HG02943 (cell line): ENCODE data around the gene PCDHGA3.
"Not testable (repeated sequence)": the region's sequence is repeated elsewhere in the genome, so short reads cannot be mapped to it uniquely, and the experiment has no call there.

ENCODE experiments used
- ATAC-seq: cut with Tn5 transposase; IDR thresholded peaks from one replicate; pipeline ENCODE4 v1.9.1; 2021; ENCODE audit warnings: mild to moderate bottlenecking, low read depth, moderate library complexity; ENCODE audit not compliant: unreplicated experiment

PCDHGA3 gene

DNA sequence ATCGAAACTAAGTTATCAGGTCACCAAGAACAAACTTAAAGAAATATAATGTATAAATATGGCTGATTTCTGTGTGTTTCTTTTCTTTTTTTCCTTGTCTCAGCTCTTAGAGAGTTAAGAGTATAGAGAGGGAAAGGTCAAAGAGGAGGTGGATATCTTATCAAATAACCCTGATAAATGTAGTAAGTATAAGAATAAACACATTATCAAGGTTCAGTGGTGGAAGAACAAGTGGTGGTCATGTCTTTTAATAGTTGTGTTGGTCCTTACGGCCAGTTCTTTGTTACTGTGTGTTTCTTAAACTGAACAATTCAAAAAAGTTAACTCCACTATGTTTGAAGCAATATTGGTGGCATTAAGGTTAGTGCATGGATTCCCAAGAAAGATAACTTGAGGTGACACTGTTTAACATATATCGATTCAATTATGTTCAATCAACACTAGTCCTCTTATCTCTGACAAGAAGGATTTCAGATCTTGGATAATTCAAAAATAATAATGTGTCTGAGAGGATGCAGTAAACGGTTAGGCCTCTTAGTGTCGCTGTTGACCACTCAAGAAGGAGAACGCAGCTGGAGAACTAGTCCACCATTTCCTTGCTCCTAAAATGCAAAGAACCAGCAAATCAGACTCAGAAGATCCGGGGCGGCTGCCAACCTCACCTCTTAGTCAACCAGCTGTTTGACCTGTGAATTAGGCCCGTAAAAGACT lies at the start of gene PCDHGA3:
Gene PCDHGA3, plus strand, starts transcription at position 588 of the 711 bp plus-strand sequence. CDS start 205 bp downstream, outside the sequence.
- no peak for ATAC-seq

DNA sequence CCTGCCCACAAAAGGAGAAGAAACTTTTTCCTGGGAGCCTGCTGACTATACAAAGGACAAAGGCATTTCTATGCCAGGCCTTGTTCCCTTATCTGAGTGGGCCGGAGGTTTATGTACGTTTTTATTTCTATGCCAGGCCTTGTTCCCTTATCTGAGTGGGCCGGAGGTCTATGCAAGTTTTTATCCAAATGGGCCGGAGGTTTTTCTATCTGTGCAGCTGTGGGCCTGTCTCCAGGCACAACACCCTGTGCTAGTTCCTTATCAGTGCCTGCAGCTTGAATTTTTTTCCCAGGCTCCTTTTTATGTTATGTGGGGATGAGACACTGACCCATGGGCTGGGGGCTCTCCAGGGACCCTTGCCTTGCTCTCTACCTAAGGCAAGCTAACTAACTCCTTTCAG lies 45.3 kb upstream of the PCDHGA3 start:
- ATAC-seq: no peak

DNA sequence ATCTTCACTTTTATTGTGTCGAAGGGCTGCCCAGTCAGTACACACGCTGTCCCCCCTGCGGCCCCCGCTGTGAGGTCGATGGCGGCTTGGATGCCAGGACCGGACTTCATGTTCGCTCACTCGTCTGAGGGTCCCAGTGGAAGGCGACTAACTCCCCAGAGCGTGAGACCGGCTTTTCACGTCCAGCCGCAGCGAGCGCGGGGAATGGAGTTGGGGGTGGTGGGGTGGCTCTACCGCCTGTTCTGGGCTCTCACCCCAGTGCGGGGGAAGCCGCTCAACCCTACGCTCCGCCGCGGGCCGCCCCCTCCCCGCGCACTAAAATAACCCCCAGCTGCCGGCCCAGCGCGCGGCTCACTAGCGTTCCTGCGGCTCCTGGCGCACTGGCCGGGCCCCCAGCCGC lies 39.9 kb upstream of the PCDHGA3 start, which contains the start of gene SLC25A2:
Gene SLC25A2, minus strand, starts transcription at position 294 of the 400 bp plus-strand sequence. Its CDS starts 184 bp downstream, at position 110.
- ATAC-seq: no peak

- no peak for ATAC-seq
These were observed 37.0 kb upstream of the PCDHGA3 start for GRCh38 chr5:141306630-141307029.

- no peak for ATAC-seq
These were observed 29.9 kb upstream of the PCDHGA3 start for GRCh38 chr5:141313711-141314110.

DNA sequence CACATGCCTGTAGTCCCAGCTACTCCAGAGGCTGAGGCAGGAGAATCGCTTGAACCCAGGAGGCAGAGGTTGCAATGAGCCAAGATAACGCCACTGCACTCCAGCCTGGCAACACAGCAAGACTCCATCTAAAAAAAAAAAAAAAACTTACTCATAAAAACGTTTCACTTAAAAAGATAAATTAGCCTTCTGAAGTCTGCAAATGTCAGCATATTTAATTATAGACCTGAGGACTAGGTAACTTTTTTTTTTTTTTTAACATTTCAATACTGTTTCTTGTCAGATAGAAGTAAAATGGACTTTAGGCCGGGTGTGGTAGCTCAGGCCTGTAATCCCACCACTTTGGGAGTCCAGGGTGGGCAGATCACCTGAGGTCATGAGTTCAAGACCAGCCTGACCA lies 26.7 kb upstream of the PCDHGA3 start:
- not testable (repeated sequence) for ATAC-seq

- no peak for ATAC-seq
These were observed 24.4 kb upstream of the PCDHGA3 start for GRCh38 chr5:141319202-141319601.

DNA sequence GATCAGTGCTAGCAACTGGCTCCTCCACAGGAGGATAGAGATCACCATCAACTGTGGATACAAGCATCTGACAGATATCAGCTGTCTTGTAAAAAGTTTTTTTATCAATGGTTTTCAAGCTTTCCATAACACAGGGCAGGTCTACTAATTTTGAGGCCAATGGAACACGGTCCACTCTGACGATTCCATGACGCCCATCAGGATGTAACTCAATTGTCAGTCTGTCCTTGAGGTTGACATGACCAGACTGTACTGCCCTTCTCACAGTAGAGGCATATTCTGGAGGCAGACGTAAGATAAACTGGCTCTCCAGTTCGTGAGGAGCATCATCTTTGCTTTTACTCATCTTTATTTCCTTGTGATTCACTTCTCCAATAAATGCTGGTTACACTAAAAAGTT lies 23.9 kb upstream of the PCDHGA3 start:
- ATAC-seq: no peak

DNA sequence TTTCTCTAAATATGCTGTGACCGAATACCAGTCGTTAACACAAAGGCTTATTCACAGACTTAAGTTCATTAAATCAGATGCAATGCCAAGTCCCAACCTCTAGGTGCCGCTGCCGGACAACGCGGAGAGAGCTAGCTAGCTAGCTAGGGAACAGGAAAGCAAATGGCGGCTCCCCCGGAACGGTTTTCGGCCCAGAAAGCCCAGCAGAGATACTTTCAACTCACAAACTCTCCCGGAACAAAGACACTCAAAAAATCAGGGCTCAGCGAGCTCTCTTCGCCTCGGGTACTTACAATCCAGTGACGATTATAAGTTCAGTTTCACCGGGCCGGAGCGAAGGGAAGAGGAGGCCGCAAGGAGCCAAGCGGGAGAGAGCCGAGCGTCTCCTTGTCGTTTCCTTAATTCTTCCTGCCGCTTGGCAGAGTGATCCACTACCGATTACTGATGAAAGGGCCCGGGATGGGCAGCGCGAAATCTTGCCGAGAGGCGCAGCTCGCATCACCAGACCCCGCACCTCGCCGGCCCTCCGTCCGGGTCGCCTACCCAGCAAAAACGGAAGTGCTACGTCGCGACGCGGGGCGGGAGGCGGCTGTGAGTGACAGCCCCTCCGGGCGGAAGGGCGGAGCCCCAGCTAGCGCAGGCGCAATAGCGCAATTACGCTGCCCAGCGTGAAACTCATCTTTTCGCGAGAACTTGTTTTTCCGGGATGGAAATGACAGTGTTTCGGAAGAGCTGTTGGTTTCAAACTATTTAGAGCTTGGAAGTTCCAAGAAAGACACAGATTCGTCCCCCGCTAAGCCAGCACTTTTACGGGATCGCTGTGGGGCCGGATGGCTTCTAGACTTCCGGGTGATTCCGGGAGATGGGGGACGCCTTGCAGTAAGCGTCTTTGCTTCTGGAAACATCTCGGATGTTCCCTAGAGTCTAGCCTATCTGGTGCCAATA lies 23.1 kb upstream of the PCDHGA3 start, which contains the start of gene TAF7:
Gene TAF7, minus strand, starts transcription at position 560 of the 945 bp plus-strand sequence. CDS start 740 bp downstream, outside the sequence.
- ATAC-seq: peak; percentile 95

GRCh38 chr5:141322261-141322660 lies 21.4 kb upstream of the PCDHGA3 start:
- ATAC-seq: no peak

- peak; percentile 80 for ATAC-seq
These were observed 17.4 kb upstream of the PCDHGA3 start for GRCh38 chr5:141326088-141326854.

DNA sequence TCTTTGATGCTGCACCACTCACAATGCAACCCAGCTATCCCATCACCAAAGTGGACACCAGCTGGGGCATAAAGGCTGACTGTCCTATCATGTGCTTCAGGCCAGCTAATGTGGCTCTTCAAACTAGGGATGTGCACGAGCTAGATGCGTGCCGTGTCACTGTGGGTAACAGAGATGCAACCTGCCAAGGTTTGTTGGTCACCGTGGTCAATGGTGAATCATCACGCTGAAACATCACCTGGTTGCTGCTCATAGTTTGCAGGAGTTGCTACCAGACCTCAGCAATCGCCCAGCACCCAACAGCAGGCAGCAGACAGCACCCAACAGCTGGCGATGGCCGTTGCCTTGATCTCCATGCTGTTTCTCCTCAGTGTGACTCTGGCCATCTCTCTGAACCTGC lies 15.4 kb upstream of the PCDHGA3 start:
- ATAC-seq: no peak

- no peak for ATAC-seq
These were observed 13.1 kb upstream of the PCDHGA3 start, which contains the start of gene PCDHGA1 for GRCh38 chr5:141330299-141331080. TSS of gene PCDHGA1 (plus strand) at chr5:141330514.

GRCh38 chr5:141332571-141332970 lies 11.1 kb upstream of the PCDHGA3 start:
- not testable (repeated sequence) for ATAC-seq

- ATAC-seq: no peak
These were observed 4.9 kb upstream of the PCDHGA3 start, which contains the start of gene PCDHGA2 for GRCh38 chr5:141338538-141339306. TSS of gene PCDHGA2 (plus strand) at chr5:141338760.

GRCh38 chr5:141340781-141341354 lies 2.8 kb upstream of the PCDHGA3 start:
- ATAC-seq: not testable (repeated sequence)

DNA sequence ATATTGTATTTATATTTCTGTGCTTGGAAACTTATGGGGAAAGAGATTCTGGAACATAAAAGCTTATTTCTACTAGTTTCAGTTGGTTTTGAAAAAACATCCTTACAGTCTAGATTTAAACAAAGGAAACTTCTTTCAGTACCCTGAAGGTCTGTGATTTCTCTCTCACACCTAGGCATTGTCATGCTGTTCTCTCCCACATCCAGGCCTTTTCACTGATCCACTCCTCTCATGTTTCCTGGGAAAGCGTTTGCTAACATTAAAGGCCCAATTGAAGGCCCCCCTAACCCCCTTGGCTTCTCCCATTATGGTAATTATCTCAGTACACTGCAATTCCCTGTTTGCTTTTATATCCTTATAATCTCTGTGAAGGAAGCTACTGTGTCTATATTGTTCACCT lies 856 bp upstream of the PCDHGA3 start:
- no peak for ATAC-seq

DNA sequence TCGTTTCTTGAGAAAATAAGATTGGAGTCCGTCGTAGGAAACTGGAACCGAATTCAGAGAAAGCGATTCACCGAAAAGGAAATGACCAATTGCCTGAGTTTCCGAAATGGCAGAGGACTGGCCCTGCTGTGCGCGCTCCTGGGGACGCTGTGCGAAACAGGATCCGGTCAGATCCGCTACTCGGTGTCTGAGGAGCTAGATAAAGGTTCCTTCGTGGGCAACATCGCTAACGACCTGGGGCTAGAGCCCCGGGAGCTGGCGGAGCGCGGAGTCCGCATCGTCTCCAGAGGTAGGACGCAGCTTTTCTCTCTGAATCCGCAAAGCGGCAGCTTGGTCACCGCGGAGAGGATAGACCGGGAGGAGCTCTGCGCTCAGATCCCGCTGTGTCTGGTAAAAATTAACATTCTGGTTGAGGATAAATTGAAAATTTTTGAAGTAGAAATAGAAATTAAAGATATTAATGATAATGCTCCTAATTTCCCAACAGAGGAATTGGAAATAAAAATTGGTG lies 379 bp downstream of the PCDHGA3 start:
- no peak for ATAC-seq
